NCI-H1105 treated with DMSO at 0.1 percent for 48 hours (cell line): ENCODE results near the gene TMEM44.
"Not testable (repeated sequence)": the region's sequence is repeated elsewhere in the genome, so short reads cannot be mapped to it uniquely, and the experiment has no call there.

Source experiments
- DNase-seq: peaks from one replicate; lab custom pipeline; 2025; lab: John Stamatoyannopoulos, UW

The TMEM44 gene

GRCh38 chr3:194640829-194641228 lies 7.6 kb upstream of the TMEM44 start:
- no peak for DNase-seq

DNA sequence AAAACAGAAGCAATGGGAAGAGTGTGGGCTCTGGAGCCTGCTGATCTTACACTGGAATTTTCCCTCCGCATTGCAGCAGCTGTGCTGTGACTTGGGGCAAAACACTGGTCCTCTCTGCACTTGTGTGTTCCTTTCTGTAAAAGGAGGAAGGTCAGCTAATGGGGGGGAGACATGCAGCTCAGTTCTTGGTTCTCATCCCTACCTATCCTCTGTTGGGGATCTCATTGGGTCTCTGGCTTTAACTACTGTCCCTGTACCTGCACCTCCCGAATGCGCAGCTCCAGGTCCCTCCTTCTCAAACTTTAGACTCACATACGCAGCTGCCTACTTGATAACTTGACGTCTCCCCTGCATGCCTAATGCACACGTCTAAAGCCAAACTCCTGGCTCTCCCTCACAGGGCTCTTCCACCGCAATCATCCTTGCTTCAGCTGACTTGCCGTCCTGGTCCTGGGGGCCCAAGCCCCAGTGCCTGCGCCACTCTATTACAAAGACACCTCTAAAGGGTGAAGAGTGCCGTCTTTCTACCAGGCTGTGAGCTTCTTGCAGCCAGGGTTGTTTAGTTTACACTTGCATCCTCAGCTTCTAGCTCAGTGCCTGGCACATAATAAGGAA lies 5.9 kb upstream of the TMEM44 start:
- DNase-seq: no peak

DNA sequence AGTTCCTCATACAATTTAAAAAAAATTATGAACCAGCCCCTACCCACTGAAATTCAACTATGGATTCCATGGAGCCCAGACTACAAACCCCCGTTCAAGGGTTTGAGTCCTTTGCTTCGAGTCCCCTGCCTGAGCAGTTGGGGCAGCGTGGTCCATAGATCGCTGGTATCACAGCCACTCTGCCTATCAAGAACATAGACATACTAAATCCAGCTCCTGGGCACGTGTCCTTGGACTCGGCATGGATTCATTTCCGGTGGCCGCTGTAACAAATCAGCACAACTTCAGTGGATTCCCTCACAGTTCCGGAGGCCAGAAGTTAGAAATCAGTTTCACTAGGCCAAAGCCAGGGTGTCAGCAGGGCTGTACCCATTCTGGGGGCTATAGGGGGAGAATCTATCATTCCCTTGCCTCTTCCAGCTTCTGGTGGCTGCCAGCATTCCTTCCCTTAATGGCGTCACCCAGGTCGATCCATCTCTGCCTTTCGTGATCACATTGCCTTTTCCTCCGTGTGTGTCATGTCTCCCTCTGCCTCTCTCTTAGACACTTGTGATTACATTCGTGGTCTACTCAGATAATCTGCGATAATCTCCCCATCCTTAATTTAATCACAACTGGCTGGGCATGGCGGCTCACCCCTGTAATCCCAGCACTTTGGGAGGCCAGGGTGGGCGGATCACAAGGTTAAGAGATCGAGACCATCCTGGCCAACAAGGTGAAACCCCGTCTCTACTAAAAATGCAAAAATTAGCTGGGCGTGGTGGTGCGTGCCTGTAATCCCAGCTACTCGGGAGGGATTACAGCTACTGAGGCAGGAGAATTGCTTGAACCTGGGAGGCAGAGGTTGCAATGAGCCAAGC lies 4.6 kb upstream of the TMEM44 start:
- DNase-seq: no peak

GRCh38 chr3:194637066-194637465 lies 3.8 kb upstream of the TMEM44 start:
- DNase-seq: no peak

DNA sequence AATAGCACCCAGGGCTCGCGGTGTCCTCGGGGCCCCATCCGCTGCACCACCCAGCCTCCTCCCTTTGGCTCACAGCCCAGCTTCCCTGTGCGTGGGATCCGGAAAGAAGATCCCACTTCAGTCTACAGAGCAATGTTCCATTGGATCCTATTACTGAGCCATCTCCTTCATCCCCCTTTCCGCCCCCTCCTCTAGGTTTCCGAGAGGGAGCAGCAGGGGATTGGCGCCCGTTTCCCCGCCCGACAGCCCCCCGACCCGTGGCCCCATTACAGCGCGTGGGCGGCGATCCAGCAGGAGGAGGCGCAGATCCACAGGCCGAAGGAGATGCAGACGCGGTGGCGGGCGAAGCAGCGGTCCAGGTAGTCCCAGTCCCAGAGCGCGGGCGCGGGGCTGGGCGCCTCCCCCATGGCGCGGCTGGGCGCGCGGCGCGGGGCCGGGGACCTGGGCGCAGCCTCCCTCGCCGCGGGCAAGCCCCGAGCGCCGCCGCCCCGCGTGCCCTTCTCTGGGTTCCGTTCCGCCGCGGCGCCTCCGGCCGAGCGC lies 340 bp downstream of the TMEM44 start:
- DNase-seq: peak; percentile 66

DNA sequence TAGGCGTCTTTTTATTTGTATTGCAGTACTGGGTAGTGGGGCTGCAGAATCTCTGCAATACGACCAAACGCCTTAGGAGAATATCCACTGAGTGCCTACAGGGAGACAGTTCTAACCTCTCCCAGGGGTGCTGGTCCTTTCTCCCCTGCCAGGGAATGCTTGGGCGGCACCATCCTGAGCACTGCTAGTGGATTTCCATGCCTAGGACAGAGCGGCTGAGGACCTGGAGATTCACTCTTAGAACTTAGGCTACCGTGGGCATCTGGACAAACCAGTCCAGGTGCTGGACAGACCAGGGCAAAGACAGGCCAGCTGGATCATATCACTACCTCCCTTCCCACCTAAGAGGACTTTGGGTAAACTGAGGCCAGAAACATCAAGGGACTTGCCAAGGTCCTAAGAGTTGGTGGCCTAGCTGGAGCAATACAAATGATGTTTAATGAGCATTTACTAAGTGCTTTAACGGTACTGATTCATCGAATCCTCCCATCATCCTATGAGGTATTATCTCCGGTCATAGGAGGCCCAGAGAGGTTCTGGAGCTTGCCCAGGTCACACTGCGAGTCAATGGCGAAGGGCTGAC lies 902 bp downstream of the TMEM44 start:
- no peak for DNase-seq

- no peak for DNase-seq
Measured at GRCh38 chr3:194631696-194632095, 1.5 kb downstream of the TMEM44 start.

- not testable (repeated sequence) for DNase-seq
Measured at GRCh38 chr3:194630681-194631080, 2.5 kb downstream of the TMEM44 start.

DNA sequence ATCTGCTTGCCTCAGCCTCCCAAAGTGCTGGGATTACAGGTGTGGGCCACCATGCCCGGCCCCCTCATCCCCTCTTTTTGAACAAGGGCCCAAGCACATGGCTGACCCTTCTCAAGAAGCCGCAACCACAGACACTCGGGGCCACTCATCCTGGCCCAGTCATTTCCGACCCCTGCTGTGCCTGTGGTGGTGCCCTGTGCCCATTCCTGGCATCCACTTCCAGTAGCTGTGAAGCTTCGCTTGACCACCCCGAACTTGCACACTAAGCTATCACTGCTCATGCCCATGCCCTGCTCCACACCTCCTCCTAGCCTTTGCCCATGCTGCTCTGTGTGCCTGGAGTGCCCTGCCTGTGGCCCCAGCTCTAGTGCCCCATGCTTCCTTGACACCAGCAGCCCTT lies 8.3 kb downstream of the TMEM44 start:
- DNase-seq: no peak

- DNase-seq: no peak
Measured at GRCh38 chr3:194623449-194624290, 9.5 kb downstream of the TMEM44 start.

GRCh38 chr3:194622621-194623340 lies 10.4 kb downstream of the TMEM44 start:
- no peak for DNase-seq

- DNase-seq: no peak
Measured at GRCh38 chr3:194621947-194622346, 11.3 kb downstream of the TMEM44 start.

- no peak for DNase-seq
Measured at GRCh38 chr3:194620196-194620595, 13.0 kb downstream of the TMEM44 start.

- DNase-seq: no peak
Measured at GRCh38 chr3:194619741-194620140, 13.5 kb downstream of the TMEM44 start.

GRCh38 chr3:194618858-194619608 lies 14.2 kb downstream of the TMEM44 start:
- DNase-seq: no peak

DNA sequence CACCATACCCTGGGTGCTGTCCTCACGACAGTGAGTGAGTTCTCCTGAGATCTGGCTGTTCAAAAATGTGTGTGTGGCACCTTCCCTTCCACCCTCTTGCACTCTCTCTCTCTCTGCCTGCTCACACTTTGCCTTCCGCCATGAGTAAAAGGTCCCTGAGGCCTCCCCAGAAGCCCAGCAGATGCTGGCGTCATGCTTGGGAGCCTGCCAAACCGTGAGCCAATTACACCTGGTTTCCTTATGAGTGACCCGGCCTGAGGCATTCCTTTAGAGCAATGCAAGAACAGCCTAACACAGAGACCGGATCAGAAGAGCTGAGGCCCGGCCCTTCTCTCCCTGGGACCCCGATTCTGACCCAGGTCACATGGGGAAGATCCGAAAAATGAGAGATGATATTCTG lies 15.4 kb downstream of the TMEM44 start:
- no peak for DNase-seq

DNA sequence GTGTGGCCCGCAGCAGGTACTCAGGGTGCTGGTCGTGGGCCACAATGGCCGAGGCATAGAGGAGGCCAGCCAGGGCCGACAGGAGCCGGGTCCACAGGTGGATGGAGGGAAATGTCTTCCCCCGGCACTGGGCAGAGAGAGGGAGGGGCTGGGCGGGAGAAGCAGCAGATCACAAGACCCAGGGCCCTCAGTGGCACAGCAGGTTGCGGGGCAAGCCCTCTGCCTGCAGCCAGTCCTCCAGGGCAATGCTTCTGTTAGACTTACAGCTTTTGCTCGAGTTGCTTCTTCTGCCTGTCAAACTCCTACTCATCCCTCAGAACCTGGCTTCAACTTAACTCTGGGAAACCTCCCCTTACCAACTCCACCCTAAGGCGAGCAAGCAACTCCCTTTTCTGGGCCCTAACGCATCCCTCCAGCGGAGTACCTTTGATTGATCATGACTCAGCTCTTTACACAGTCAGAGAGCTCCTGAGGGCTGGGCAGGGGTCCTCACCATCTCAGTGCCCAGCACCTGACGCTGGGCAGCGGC lies 16.0 kb downstream of the TMEM44 start:
- no peak for DNase-seq

DNA sequence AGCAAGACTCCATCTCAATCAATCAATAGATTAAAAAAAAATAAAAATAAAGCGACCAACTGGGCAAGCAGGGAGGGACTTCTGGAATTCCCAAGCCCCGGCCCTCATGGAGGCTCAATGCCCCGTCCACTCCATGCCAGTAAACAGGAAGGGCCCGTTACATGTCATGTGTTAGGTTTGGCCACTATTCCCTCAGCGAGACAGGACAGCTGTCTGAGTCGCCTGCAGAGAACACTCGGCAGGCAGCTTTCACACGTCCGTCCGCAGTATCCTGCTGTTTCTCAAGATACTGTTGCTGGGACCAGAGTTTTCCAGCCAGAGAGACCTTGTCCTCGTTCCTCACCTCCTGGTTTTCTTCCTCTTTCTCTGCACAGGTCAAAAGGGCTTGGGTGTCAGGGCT lies 18.0 kb downstream of the TMEM44 start:
- no peak for DNase-seq

DNA sequence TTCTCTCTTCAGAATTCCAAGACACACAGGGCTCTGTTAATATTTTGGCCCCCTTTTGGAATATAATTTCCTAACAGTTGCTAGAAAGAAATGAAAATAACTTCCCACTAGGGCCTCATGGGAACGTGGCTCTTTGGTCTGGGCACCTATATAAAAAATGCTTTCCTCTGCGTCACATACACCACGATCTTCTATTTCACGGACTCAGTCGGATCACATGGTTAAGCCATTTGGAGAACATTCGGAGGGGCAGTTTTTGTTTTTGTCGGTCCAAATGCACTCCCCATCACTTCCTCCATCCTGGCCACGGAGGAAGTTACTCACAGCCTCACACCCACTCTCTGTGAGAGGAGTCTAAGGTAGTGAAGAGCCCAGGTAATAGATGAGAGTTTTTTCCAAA lies 21.0 kb downstream of the TMEM44 start:
- no peak for DNase-seq

- DNase-seq: no peak
Measured at GRCh38 chr3:194610689-194611088, 22.5 kb downstream of the TMEM44 start.
